Endothelial cell of umbilical vein (primary cell): ENCODE results near the gene THRSP. TPM values are rescaled to one million over a fixed set of nuclear protein-coding genes. Genes with fewer than 3 reads are reported as not detected.

Experiments
- BruUV-seq: library from RNA; stranded (reverse); fragments of 400-500 nt; replicated peaks from 2 replicates; lab custom pipeline; 2021; lab: Mats Ljungman, UMichigan
- CTCF ChIA-PET: fragments of 300-600, 350-600 bp; sonication (Branson Sonifier 250); formaldehyde crosslinking; loops from one replicate; lab custom pipeline; 2021; ENCODE audit warnings: antibody characterized with exemption, inconsistent platforms; lab: Charles Lee
- POLR2A ChIA-PET: fragments of 300-600, 350-600 bp; sonication (Branson Sonifier 250); formaldehyde crosslinking; loops from one replicate; lab custom pipeline; 2021; ENCODE audit warnings: antibody characterized with exemption, inconsistent platforms; lab: Charles Lee
- DNase-seq: peaks from one replicate; pipeline ENCODE4 v3.0.0-alpha.2; 2011; ENCODE audit warnings: low read depth, low spot score
- FAIRE-seq: peaks from 2 replicates; lab custom pipeline; 2011; peaks lifted over from hg19 to GRCh38; lab: Jason Lieb, UNC
- H2AFZ ChIP-seq: 2 replicates; pipeline ENCODE4 v1.6.0; 2012; ENCODE audit warnings: low read depth, low read length, control low read depth, inconsistent platforms
- H3K27ac ChIP-seq: 2 replicates; pipeline ENCODE4 v1.5.1; 2011; ENCODE audit warnings: low read depth, mild to moderate bottlenecking, control low read depth, low read length, moderate library complexity; ENCODE audit not compliant: insufficient read depth
- H3K27me3 ChIP-seq, 2 experiments: 2 replicates each; pipeline versions ENCODE4 v1.6.0 to v1.6.1; 2011; ENCODE audit warnings: low read length in 2 of 2, mixed read lengths in 1 of 2; ENCODE audit not compliant: control insufficient read depth in 2 of 2, insufficient read depth in 2 of 2
- H3K36me3 ChIP-seq, 2 experiments: 2 replicates in 1 of 2; 3 replicates in 1 of 2; pipeline ENCODE4 v1.5.1; 2011; ENCODE audit warnings: low read length in 2 of 2, mild to moderate bottlenecking in 1 of 2, moderate library complexity in 1 of 2; ENCODE audit not compliant: control insufficient read depth in 2 of 2, insufficient read depth in 2 of 2; ENCODE audit errors: extremely low read depth in 1 of 2
- H3K4me1 ChIP-seq: 3 replicates; pipeline ENCODE4 v1.5.1; 2011; ENCODE audit warnings: mild to moderate bottlenecking, low read length; ENCODE audit not compliant: control insufficient read depth, insufficient read depth; ENCODE audit errors: extremely low read depth
- H3K4me2 ChIP-seq: 2 replicates; pipeline ENCODE4 v1.6.1; 2011; ENCODE audit warnings: low read length, control low read depth, mixed read lengths; ENCODE audit not compliant: insufficient read depth
- H3K4me3 ChIP-seq, 3 experiments: fragments of 200-600 bp in 1 of 3; sonication (generic), shearing (Covaris generic) in 1 of 3; replicated peaks in 1 of 3; 2 replicates each; pipeline ENCODE4 v1.5.1; 2011 to 2016; ENCODE audit warnings: control low read depth in 3 of 3, low read length in 3 of 3, mild to moderate bottlenecking in 2 of 3, inconsistent platforms in 1 of 3, low read depth in 1 of 3, moderate library complexity in 1 of 3; ENCODE audit not compliant: insufficient read depth in 1 of 3
- H3K79me2 ChIP-seq: 2 replicates; pipeline ENCODE4 v1.6.0; 2012; ENCODE audit warnings: low read length, inconsistent platforms; ENCODE audit not compliant: control insufficient read depth, insufficient read depth
- H3K9ac ChIP-seq: replicated peaks from 2 replicates; pipeline ENCODE3; 2011; ENCODE audit warnings: low read length, control low read depth; ENCODE audit not compliant: insufficient read depth; ENCODE audit errors: extremely low read depth
- H3K9me1 ChIP-seq: replicated peaks from 3 replicates; pipeline ENCODE4 v1.6.0; 2011; ENCODE audit warnings: mild to moderate bottlenecking, low read length; ENCODE audit not compliant: control insufficient read depth, insufficient read depth; ENCODE audit errors: extremely low read depth
- H3K9me3 ChIP-seq: replicated peaks from 2 replicates; pipeline ENCODE4 v1.5.1; 2012; ENCODE audit warnings: low read length, inconsistent platforms; ENCODE audit not compliant: control insufficient read depth, insufficient read depth
- H4K20me1 ChIP-seq: replicated peaks from 2 replicates; pipeline ENCODE3; 2011; ENCODE audit warnings: mild to moderate bottlenecking, low read length; ENCODE audit not compliant: control insufficient read depth, insufficient read depth; ENCODE audit errors: extremely low read depth
- CTCF ChIP-seq, 2 donors: IDR thresholded peaks; 1 replicate in 1 of 2; 2 replicates in 1 of 2; pipeline ENCODE4 v1.5.1; 2011; ENCODE audit warnings: low read length in 2 of 2, mild to moderate bottlenecking in 2 of 2, moderate library complexity in 2 of 2, control low read depth in 1 of 2, inconsistent platforms in 1 of 2, low read depth in 1 of 2; ENCODE audit not compliant: insufficient read depth in 1 of 2; ENCODE audit errors: extremely low read depth in 1 of 2
- EZH2 ChIP-seq: IDR thresholded peaks from 2 replicates; pipeline ENCODE4 v1.6.1; 2012; ENCODE audit warnings: borderline replicate concordance, low read depth, mild to moderate bottlenecking, moderate library complexity, low read length, inconsistent platforms; ENCODE audit not compliant: severe bottlenecking
- FOS ChIP-seq: IDR thresholded peaks from 2 replicates; pipeline ENCODE4 v1.6.1; 2011; ENCODE audit warnings: mild to moderate bottlenecking, low read length, moderate library complexity, borderline replicate concordance; ENCODE audit not compliant: insufficient read depth
- GATA2 ChIP-seq: IDR thresholded peaks from 2 replicates; pipeline ENCODE4 v1.7.0; 2011; ENCODE audit warnings: low read depth, mild to moderate bottlenecking, moderate library complexity, mixed read lengths, low read length; ENCODE audit not compliant: insufficient read length, insufficient read depth
- JUN ChIP-seq: IDR thresholded peaks from 2 replicates; pipeline ENCODE4 v1.6.1; 2011; ENCODE audit warnings: borderline replicate concordance, low read depth; ENCODE audit not compliant: insufficient read length, insufficient read depth
- MAX ChIP-seq: IDR thresholded peaks from 2 replicates; pipeline ENCODE4 v1.6.1; 2011; ENCODE audit not compliant: insufficient read depth, insufficient read length
- MYC ChIP-seq: IDR thresholded peaks from one replicate; pipeline ENCODE4 v1.6.1; 2011; ENCODE audit warnings: mild to moderate bottlenecking, low read depth, low read length
- POLR2A ChIP-seq: IDR thresholded peaks from 2 replicates; pipeline ENCODE4 v1.6.1; 2012; ENCODE audit warnings: low read depth, mild to moderate bottlenecking, control low read depth, low read length
- POLR2AphosphoS5 ChIP-seq: IDR thresholded peaks from 2 replicates; pipeline ENCODE4 v1.6.1; 2012; ENCODE audit warnings: low read depth, mild to moderate bottlenecking, control low read depth, low read length, moderate library complexity; ENCODE audit not compliant: insufficient read depth
- dilution Hi-C: fragments of 300-500 bp; cut with MboI; formaldehyde crosslinking; loops from one replicate; pipeline ENCODE4 v1.15.0; 2019; ENCODE audit warnings: low sequenced_read_pairs; ENCODE audit not compliant: extremely low pct_ligation_motif_present
- intact Hi-C: fragments of 100-400 bp; cut with micrococcal nuclease; formaldehyde crosslinking; loops from one replicate; pipeline ENCODE4 v1.10.0; 2022
- polyA plus RNA-seq, 4 experiments: library from polyadenylated mRNA; depleted of rRNA in 3 of 4; stranded (reverse) in 3 of 4; unstranded in 1 of 4; fragments of >200 nt; gene quantifications; 2 replicates each; pipeline versions ENCODE4 v1.2.1 to v1.2.3, GENCODE V29; 2011 to 2012; ENCODE audit warnings: missing spikeins in 1 of 4
- total RNA-seq: library from RNA; stranded (reverse); gene quantifications from 2 replicates; pipeline ENCODE4 v1.2.3, GENCODE V29; 2021

The THRSP gene
- total and polyA plus RNA-seq, 2 donors (not counting 3 experiments of a cell fraction or from before 2014, with no cell fraction given), result not detected

- no peak overlapping the region for H2AFZ ChIP-seq
- intact Hi-C loops, result no loop called here
- peaks cover 2 to 7% of the 10 kb centered on the region in 2 experiments for H3K36me3 ChIP-seq
- no peak overlapping the region for H3K4me3 ChIP-seq
- no peaks in the 10 kb centered on the region for H3K79me2 ChIP-seq
- no TSS peak for BruUV-seq
- no peak overlapping the region for H3K4me2 ChIP-seq
- dilution Hi-C loops, result no loop called here
- DNase-seq (no peak), FAIRE-seq (no peak)
- POLR2A ChIA-PET, result no interaction called here
- no peaks in the 10 kb centered on the region for H3K4me1 ChIP-seq
- CTCF ChIA-PET, result no interaction called here
- no peaks in the 10 kb centered on the region for H3K9me1 ChIP-seq
- H3K27ac ChIP-seq, result no peak overlapping the region
- no peaks in the 10 kb centered on the region for H3K27me3 ChIP-seq
- no peak overlapping the region for H3K9ac ChIP-seq
- H4K20me1 ChIP-seq, result no peaks in the 10 kb centered on the region
- no peaks in the 10 kb centered on the region for H3K9me3 ChIP-seq
- no peak for TF ChIP-seq MAX
- no peak for TF ChIP-seq EZH2
- TF ChIP-seq POLR2AphosphoS5, result no peak
- TF ChIP-seq FOS, result no peak
- TF ChIP-seq POLR2A, result no peak
- TF ChIP-seq MYC, result no peak
- no peak for TF ChIP-seq GATA2
- no peak for TF ChIP-seq CTCF (IDR thresholded peaks at IDR 0.05; ENCODE audit: extremely low read depth in 1 of 2, insufficient read depth in 1 of 2, low read depth in 1 of 2, low read length in 2 of 2)
- no peak for TF ChIP-seq JUN
Observed at GRCh38 chr11:78097666-78098385, 34.2 kb downstream of the THRSP start.
